ENCODE measurements around the gene COG7.

COG7 gene

DNA sequence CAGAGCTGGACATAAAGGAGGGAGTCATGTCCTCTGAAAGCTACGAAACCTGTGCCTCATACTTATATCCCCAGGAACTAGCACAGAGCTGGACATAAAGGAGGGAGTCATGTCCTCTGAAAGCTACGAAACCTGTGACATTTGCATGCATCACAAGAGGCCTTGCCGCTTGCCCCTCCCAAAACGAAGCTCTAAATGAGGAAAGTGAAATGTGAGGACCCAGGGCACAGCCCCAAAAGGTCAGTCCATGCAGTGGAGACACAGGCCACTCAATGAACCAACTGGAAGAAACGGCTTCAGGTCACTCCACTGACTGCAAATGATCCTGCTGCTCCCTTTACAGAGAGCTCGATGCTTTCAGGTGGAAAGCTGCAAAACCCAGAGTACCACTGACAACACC, 38.3 kb downstream of the COG7 start:
- H3K27ac ChIP-seq (ENCODE audit: low read length), result no peak overlapping the region
- no peaks in the 10 kb centered on the region for H3K9me3 ChIP-seq (ENCODE audit: control insufficient read depth, insufficient read depth, low read length)
- peaks cover 9% of the 10 kb centered on the region; the same call in 1 of the 2 replicates for H3K36me3 ChIP-seq (ENCODE audit: control insufficient read depth, insufficient read depth, low read length)
- H3K4me1 ChIP-seq (ENCODE audit: control insufficient read depth, insufficient read depth, low read length), result peaks cover 4% of the 10 kb centered on the region; the same call in 1 of the 2 replicates
- DNase-seq (ENCODE audit: low read depth, low spot score), result no peak
- no peak overlapping the region for H3K4me3 ChIP-seq (ENCODE audit: low read length)
- no CpG with 5 or more reads among the region's 6 CpGs for WGBS (ENCODE audit: insufficient coverage, insufficient read length)
- H3K27me3 ChIP-seq (ENCODE audit: control insufficient read depth, insufficient read depth, low read length), result no peaks in the 10 kb centered on the region; the same call in 1 of the 2 replicates

DNA sequence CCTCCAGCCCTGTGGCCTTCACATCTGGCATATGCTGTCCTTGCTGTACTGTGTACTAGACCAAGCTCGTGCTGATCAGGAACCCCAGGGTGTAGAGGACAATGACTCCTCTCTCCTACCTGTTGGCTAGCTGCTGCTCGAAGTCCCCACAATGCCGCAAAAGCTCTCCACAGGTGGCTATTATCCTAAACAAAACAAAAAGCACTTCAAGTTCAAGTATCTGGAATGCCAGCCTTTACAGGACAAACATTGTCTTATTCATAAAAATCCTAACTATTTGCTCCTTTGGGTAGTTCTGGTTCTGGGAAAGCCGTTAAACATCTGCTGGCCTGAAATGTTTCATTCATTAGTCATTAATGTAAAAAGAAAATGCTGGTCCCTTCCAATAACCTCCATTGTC, 42.8 kb downstream of the COG7 start:
- H3K36me3 ChIP-seq (ENCODE audit: control insufficient read depth, insufficient read depth, low read length), result peaks cover 8% of the 10 kb centered on the region; the same call in 1 of the 2 replicates
- no CpG with 5 or more reads among the region's 4 CpGs for WGBS (ENCODE audit: insufficient coverage, insufficient read length)
- no peaks in the 10 kb centered on the region for H3K27me3 ChIP-seq (ENCODE audit: control insufficient read depth, insufficient read depth, low read length)
- peaks cover 6% of the 10 kb centered on the region; the same call in 1 of the 2 replicates for H3K4me1 ChIP-seq (ENCODE audit: control insufficient read depth, insufficient read depth, low read length)
- no peak for DNase-seq (ENCODE audit: low read depth, low spot score)
- no peak overlapping the region for H3K4me3 ChIP-seq (ENCODE audit: low read length)
- H3K27ac ChIP-seq (ENCODE audit: low read length), result no peak overlapping the region
- H3K9me3 ChIP-seq (ENCODE audit: control insufficient read depth, insufficient read depth, low read length), result no peaks in the 10 kb centered on the region

DNA sequence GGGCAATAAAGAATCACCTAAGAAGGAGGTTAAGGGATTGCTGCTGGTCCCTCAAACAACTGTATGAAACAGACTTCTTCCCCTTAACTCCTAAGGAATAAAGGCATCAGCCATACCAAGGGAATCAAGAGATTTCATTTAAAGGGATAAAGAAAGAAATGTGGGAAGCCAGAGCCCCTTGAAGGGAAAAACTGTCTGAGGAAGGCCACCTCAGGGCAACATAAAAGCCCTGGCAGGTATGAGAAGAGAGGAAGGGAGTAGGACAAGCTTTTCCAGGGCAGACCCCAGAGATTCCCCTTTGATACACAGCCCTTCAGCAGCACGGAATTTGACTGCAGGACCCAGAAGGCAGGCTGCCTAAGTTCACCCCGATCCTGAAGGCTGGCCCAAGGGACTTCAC, 43.5 kb downstream of the COG7 start:
- H3K36me3 ChIP-seq (ENCODE audit: control insufficient read depth, insufficient read depth, low read length), result peaks cover 5% of the 10 kb centered on the region; the same call in 1 of the 2 replicates
- no peak overlapping the region for H3K27ac ChIP-seq (ENCODE audit: low read length)
- whole genome bisulfite sequencing (ENCODE audit: insufficient coverage, insufficient read length), result no CpG with 5 or more reads among the region's 2 CpGs

DNA sequence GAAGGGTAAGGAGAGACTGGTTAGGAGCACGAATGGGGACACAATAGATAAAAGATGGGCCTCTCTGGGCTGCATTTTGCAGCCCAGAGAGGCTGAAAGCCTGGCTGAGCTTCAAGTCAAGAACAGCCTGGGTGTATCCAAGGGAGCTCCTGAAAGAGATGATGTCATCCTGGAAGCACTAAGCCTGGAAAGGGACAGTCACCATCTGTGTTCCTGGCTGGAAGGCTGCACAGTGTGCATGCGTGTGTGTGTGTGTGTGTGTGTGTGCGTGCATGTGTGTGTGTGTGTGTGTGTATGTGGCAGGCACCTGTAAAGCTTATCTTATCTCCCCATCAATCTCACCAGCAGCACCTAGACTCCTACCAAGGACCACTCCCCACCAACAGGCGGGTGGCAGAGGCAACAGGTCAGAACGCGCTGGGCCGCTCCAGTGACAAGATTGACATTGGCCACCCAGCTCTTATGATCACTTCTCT, 44.1 kb downstream of the COG7 start:
- no peaks in the 10 kb centered on the region for H3K27me3 ChIP-seq (ENCODE audit: control insufficient read depth, insufficient read depth, low read length)
- peaks cover 6% of the 10 kb centered on the region; the same call in 1 of the 2 replicates for H3K4me1 ChIP-seq (ENCODE audit: control insufficient read depth, insufficient read depth, low read length)
- WGBS (ENCODE audit: insufficient coverage, insufficient read length), result no CpG with 5 or more reads among the region's 7 CpGs
- no peak for DNase-seq (ENCODE audit: low read depth, low spot score)
- no peaks in the 10 kb centered on the region for H3K9me3 ChIP-seq (ENCODE audit: control insufficient read depth, insufficient read depth, low read length)
- no peak overlapping the region for H3K4me3 ChIP-seq (ENCODE audit: low read length)
- peaks cover 5% of the 10 kb centered on the region; the same call in 1 of the 2 replicates for H3K36me3 ChIP-seq (ENCODE audit: control insufficient read depth, insufficient read depth, low read length)
- H3K27ac ChIP-seq (ENCODE audit: low read length), result no peak overlapping the region

More for the DNA sequence above, 43.5 kb downstream of the COG7 start:
- no peak overlapping the region for H3K4me3 ChIP-seq (ENCODE audit: low read length)
- DNase-seq (ENCODE audit: low read depth, low spot score), result no peak
- H3K9me3 ChIP-seq (ENCODE audit: control insufficient read depth, insufficient read depth, low read length), result no peaks in the 10 kb centered on the region
- H3K27me3 ChIP-seq (ENCODE audit: control insufficient read depth, insufficient read depth, low read length), result no peaks in the 10 kb centered on the region
- H3K4me1 ChIP-seq (ENCODE audit: control insufficient read depth, insufficient read depth, low read length), result peaks cover 6% of the 10 kb centered on the region; the same call in 1 of the 2 replicates

DNA sequence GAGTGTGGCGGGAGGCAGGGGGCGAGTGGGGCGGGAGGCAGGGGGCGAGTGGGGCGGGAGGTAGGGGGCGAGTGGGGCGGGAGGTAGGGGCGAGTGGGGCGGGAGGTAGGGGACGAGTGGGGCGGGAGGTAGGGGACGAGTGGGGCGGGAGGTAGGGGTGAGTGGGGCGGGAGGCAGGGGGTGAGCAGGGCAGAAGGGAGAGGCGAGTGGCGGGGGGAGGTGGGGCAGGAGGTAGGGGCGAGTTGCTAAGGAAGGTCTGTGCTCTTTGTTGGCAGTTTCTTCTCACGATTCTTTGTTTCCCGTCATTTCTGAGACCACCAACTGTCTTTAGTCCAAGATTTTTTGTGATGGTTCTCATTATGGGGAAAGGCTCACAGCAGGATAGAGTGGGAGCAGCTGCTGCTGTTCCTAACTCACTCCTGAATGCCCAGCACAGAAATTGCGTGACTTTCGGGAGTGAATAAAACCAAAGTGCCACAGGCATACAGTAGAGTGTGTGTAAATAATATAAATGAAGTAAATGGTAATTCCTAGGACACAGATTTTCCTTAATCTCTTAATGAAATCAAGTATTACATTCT, 44.7 kb downstream of the COG7 start:
- Histone ChIP-seq H3K9me3 (ENCODE audit: control insufficient read depth, insufficient read depth, low read length) (no peaks in the 10 kb centered on the region), H3K36me3 (ENCODE audit: control insufficient read depth, insufficient read depth, low read length) (peaks cover 5% of the 10 kb centered on the region; the same call in 1 of the 2 replicates), H3K27me3 (ENCODE audit: control insufficient read depth, insufficient read depth, low read length) (no peaks in the 10 kb centered on the region), H3K4me3 (ENCODE audit: low read length) (no peak overlapping the region), H3K27ac (ENCODE audit: low read length) (no peak overlapping the region), H3K4me1 (ENCODE audit: control insufficient read depth, insufficient read depth, low read length) (peaks cover 6% of the 10 kb centered on the region; the same call in 1 of the 2 replicates)
- no CpG with 5 or more reads among the region's 21 CpGs for WGBS (ENCODE audit: insufficient coverage, insufficient read length)
- DNase-seq (ENCODE audit: low read depth, low spot score), result no peak

DNA sequence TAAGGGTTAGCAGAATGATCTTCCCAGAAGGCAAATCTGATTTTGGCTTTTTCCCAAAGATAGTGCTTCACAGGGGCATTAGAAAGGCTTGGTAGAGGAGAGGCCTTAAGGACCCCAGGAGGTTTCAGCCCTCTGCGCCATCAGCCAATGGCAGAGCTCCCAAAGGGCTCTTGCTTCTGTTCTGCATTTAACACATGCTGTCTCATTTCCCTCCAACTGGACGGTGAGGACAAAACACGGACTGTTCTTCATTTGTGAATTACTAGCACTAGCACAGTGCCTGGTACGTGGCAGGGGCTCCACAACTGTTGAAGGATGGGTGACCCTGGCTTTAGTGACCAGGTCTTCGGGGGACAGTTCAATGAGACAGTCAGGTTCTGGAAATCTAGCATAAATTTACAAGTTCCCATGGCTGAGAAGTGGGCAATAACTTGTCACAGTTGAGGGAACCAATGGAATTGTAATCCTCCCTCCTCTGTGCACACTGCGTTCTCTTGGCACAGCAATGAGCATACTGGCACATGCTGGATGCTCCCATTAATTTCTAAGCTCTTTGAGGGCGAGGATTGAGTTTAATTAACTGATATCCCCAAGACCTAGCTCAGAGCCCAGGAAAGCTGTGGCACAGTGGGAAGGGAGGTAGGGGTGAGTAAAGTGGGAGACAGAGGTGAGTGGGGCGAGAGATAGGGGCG, 45.4 kb downstream of the COG7 start:
- no peaks in the 10 kb centered on the region for H3K27me3 ChIP-seq (ENCODE audit: control insufficient read depth, insufficient read depth, low read length)
- no peaks in the 10 kb centered on the region for H3K9me3 ChIP-seq (ENCODE audit: control insufficient read depth, insufficient read depth, low read length)
- H3K36me3 ChIP-seq (ENCODE audit: control insufficient read depth, insufficient read depth, low read length), result peaks cover 5% of the 10 kb centered on the region; the same call in 1 of the 2 replicates
- WGBS (ENCODE audit: insufficient coverage, insufficient read length), result no CpG with 5 or more reads among the region's 9 CpGs
- H3K4me3 ChIP-seq (ENCODE audit: low read length), result no peak overlapping the region
- no peak overlapping the region for H3K27ac ChIP-seq (ENCODE audit: low read length)
- peaks cover 6% of the 10 kb centered on the region; the same call in 1 of the 2 replicates for H3K4me1 ChIP-seq (ENCODE audit: control insufficient read depth, insufficient read depth, low read length)
- DNase-seq (ENCODE audit: low read depth, low spot score), result no peak

DNA sequence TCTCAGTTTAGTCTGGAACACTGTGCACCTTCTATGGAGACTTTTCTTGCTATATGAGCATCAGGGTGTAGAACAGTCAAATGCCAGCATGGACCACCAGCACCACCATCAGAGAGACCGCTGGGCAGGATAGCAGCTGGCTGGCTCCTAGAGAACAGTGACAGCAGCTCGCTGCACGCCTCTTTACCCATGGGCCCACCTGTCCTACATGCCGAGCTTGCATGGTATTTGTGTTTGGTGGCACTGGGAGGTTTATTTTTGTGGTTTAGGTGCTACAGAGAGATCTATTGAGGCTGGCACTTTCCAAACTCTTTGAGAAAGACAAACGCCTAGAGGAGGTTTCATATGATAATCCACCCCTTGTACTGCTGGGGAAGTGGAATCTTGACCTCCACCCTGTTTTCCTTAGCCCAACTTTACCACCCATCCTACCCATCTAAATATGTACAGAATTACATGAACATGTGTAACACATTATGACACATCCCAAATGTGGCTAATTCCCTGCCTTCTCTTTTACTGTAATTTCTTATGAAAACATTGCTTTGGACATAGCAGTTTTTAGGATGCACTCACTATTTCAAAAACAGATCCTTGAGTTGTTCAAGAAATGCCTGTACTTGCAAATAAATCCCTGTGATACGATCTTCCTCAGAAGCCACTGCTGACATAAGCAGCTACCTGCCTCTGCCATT, 46.3 kb downstream of the COG7 start:
- Histone ChIP-seq H3K27me3 (ENCODE audit: control insufficient read depth, insufficient read depth, low read length) (no peaks in the 10 kb centered on the region), H3K4me3 (ENCODE audit: low read length) (no peak overlapping the region), H3K36me3 (ENCODE audit: control insufficient read depth, insufficient read depth, low read length) (no peaks in the 10 kb centered on the region; the same call in 1 of the 2 replicates), H3K27ac (ENCODE audit: low read length) (no peak overlapping the region), H3K4me1 (ENCODE audit: control insufficient read depth, insufficient read depth, low read length) (peaks cover 6% of the 10 kb centered on the region; the same call in 1 of the 2 replicates), H3K9me3 (ENCODE audit: control insufficient read depth, insufficient read depth, low read length) (no peaks in the 10 kb centered on the region)
- WGBS (ENCODE audit: insufficient coverage, insufficient read length), result no CpG with 5 or more reads among the region's 6 CpGs
- DNase-seq (ENCODE audit: low read depth, low spot score), result no peak

DNA sequence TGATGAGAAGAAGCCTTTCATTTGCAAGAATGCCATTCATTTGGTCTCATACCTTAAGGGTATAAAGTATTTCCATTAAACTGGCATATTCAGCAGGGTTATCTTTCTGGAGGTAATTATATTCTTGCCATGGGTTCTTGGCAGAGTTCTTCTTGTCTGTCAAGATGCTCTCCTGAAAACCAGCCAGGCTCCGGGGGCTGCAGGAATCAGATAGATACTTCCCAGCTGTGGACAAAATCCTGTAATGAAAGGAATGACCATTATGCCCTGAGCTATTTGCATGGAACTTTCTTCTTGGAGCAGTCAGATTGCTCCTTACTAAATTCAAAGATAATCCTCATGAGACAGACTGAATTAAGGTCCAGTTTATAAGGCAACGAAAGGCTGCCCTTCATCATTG, 47.0 kb downstream of the COG7 start:
- DNase-seq (ENCODE audit: low read depth, low spot score), result no peak
- no peaks in the 10 kb centered on the region; the same call in 1 of the 2 replicates for H3K36me3 ChIP-seq (ENCODE audit: control insufficient read depth, insufficient read depth, low read length)
- peaks cover 6% of the 10 kb centered on the region; the same call in 1 of the 2 replicates for H3K4me1 ChIP-seq (ENCODE audit: control insufficient read depth, insufficient read depth, low read length)
- no peak overlapping the region for H3K4me3 ChIP-seq (ENCODE audit: low read length)
- no peaks in the 10 kb centered on the region for H3K27me3 ChIP-seq (ENCODE audit: control insufficient read depth, insufficient read depth, low read length)
- H3K27ac ChIP-seq (ENCODE audit: low read length), result no peak overlapping the region
- no CpG with 5 or more reads among the region's 2 CpGs for WGBS (ENCODE audit: insufficient coverage, insufficient read length)
- no peaks in the 10 kb centered on the region for H3K9me3 ChIP-seq (ENCODE audit: control insufficient read depth, insufficient read depth, low read length)

DNA sequence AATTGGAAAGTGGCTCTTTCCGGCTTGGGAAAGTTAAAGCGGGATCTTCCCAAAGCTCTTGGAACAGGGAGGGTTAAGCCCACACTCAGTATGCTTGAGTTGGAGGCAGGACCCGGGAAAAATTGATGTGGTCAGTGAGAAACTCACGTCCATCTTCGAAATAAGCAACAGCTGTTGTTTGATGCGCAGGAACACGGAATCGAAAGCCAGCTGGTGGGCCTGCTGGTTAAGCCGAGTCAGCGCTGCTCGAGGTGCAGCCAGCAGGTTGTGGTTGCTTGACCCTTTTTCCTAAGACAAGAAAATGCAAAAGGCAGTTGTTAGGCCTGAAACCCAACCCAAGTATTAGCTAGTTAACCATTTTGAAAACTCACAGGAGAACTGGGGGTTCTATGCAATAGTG, 49.4 kb downstream of the COG7 start:
- Histone ChIP-seq H3K27me3 (ENCODE audit: control insufficient read depth, insufficient read depth, low read length) (no peaks in the 10 kb centered on the region), H3K4me3 (ENCODE audit: low read length) (no peak overlapping the region), H3K4me1 (ENCODE audit: control insufficient read depth, insufficient read depth, low read length) (peaks cover 11% of the 10 kb centered on the region), H3K27ac (ENCODE audit: low read length) (no peak overlapping the region), H3K36me3 (ENCODE audit: control insufficient read depth, insufficient read depth, low read length) (no peaks in the 10 kb centered on the region), H3K9me3 (ENCODE audit: control insufficient read depth, insufficient read depth, low read length) (no peaks in the 10 kb centered on the region)
- no CpG with 5 or more reads among the region's 11 CpGs for WGBS (ENCODE audit: insufficient coverage, insufficient read length)
- no peak for DNase-seq (ENCODE audit: low read depth, low spot score)

DNA sequence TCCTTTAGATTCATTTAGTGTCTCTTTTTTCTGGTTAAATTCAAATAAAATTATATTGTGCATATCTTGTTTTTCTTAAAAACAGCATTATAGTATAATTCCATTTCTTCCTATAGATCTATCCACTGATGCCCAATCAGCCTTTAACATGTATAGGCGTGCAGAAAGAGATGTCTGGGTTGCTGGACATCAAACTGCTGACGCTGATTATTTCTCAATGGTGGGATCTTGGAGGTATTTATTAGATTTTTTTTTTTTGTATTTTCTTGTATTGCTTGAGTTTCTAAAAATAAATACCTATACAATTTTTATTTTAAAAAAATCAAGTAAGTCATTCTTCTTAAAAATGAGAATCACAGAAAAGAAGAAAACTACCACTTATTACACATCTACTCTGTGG, 50.9 kb downstream of the COG7 start:
- no peak overlapping the region for H3K4me3 ChIP-seq (ENCODE audit: low read length)
- H3K4me1 ChIP-seq (ENCODE audit: control insufficient read depth, insufficient read depth, low read length), result peaks cover 11% of the 10 kb centered on the region
- WGBS (ENCODE audit: insufficient coverage, insufficient read length), result no CpG with 5 or more reads among the region's 2 CpGs
- no peak overlapping the region for H3K27ac ChIP-seq (ENCODE audit: low read length)
- no peaks in the 10 kb centered on the region for H3K27me3 ChIP-seq (ENCODE audit: control insufficient read depth, insufficient read depth, low read length)
- no peaks in the 10 kb centered on the region for H3K9me3 ChIP-seq (ENCODE audit: control insufficient read depth, insufficient read depth, low read length)
- 0 out of 2 replicates have a peak, but pooled peaks cover 2% of the 10 kb centered on the region for H3K36me3 ChIP-seq (ENCODE audit: control insufficient read depth, insufficient read depth, low read length)
- no peak for DNase-seq (ENCODE audit: low read depth, low spot score)
